ENCODE measurements around the gene ANGPT4. TPM values are rescaled to one million over a fixed set of nuclear protein-coding genes. Genes with fewer than 3 reads are reported as not detected.

ANGPT4 gene
- total and polyA plus RNA-seq, 9 of the 15 experiments (the other 6 are each of a cell fraction or from before 2014, with no cell fraction given), result not detected

- no peak overlapping the region for H2AFZ ChIP-seq (ENCODE audit: low read depth, low read length)
- 5% methylated on average over 6 of the region's 9 CpGs for WGBS (ENCODE audit: insufficient coverage, low coverage, missing lambda C conversion rate)
- no peaks in the 10 kb centered on the region for H3K79me2 ChIP-seq (ENCODE audit: control insufficient read depth, insufficient read depth, low read length)
- H4K20me1 ChIP-seq (replicated peaks; ENCODE audit: control insufficient read depth, insufficient read depth, low read length), result no peaks in the 10 kb centered on the region
- ChIA-PET POLR2A (no interaction called here), CTCF (ENCODE audit: low intra/inter-chr PET ratio) (no interaction called here)
- H3K4me1 ChIP-seq (replicated peaks in 1 of 2; ENCODE audit: control insufficient read depth in 2 of 2, insufficient read depth in 2 of 2, low read length in 2 of 2), result no peaks in the 10 kb centered on the region; a peak in 1 of 5 replicates
- DNase-seq (ENCODE audit: extremely low read depth in 1 of 4, low spot score in 3 of 4), result no peak
- H3K27ac ChIP-seq (ENCODE audit: extremely low read depth, low read depth, low read length), result no peak overlapping the region
- FAIRE-seq, result no peak
- ATAC-seq, result no peak
- intact Hi-C loops (cut with micrococcal nuclease) (no loop called here), in situ Hi-C loops (cut with MboI) (no loop called here)
- H3K9me3 ChIP-seq (replicated peaks; ENCODE audit: control insufficient read depth, insufficient read depth, low read depth, low read length), result no peaks in the 10 kb centered on the region
- no peak overlapping the region for H3K9ac ChIP-seq (ENCODE audit: insufficient read depth in 1 of 2, low read depth in 2 of 2, low read length in 2 of 2)
- H3K9me1 ChIP-seq (ENCODE audit: control insufficient read depth, insufficient read depth, low read length), result no peaks in the 10 kb centered on the region
- no peaks in the 10 kb centered on the region; a peak in 1 of 5 replicates for H3K27me3 ChIP-seq (ENCODE audit: control insufficient read depth in 2 of 2, insufficient read depth in 2 of 2, low read length in 2 of 2)
- no peak overlapping the region for H3K4me2 ChIP-seq (ENCODE audit: insufficient read depth, low read length)
- H3K36me3 ChIP-seq (ENCODE audit: control insufficient read depth, insufficient read depth, low read length), result no peaks in the 10 kb centered on the region
- no peak overlapping the region for H3K4me3 ChIP-seq
- no TSS peak for BruUV-seq (replicated peaks)
- TF ChIP-seq ZNF316 (IDR thresholded peaks at IDR 0.05) (no peak), CTCF (IDR thresholded peaks at IDR 0.05 in 2 of 3, conservative IDR thresholded peaks at IDR 0.05 in 1 of 3; ENCODE audit: insufficient read depth in 2 of 3, low read depth in 1 of 3, low read length in 3 of 3) (no peak), SIN3A (IDR thresholded peaks at IDR 0.05; ENCODE audit: borderline replicate concordance in 2 of 2, control insufficient read depth in 1 of 2, low read depth in 2 of 2, low read length in 2 of 2) (no peak), ZNF512 (tag; IDR thresholded peaks at IDR 0.05) (no peak), ZHX1 (conservative IDR thresholded peaks at IDR 0.05; ENCODE audit: low read length) (no peak), CSDE1 (IDR thresholded peaks at IDR 0.05) (no peak), TBP (optimal IDR thresholded peaks at IDR 0.05; ENCODE audit: low read depth, low read length) (no peak), NFATC3 (IDR thresholded peaks at IDR 0.05) (no peak), ZNF561 (CRISPR knock-in tag; conservative IDR thresholded peaks at IDR 0.05) (no peak), E4F1 (CRISPR knock-in tag; IDR thresholded peaks at IDR 0.05; ENCODE audit: borderline replicate concordance) (no peak), SRSF1 (IDR thresholded peaks at IDR 0.05; ENCODE audit: low read depth, low read length) (no peak), MCM5 (IDR thresholded peaks at IDR 0.05; ENCODE audit: low read depth) (no peak)
Measured at GRCh38 chr20:934186-934840, 18.2 kb upstream of the ANGPT4 start.

Data from K562 (cell line).